MCF 10A (cell line): ENCODE data around the gene TMEM229B. TPM values are rescaled to one million over a fixed set of nuclear protein-coding genes. Genes with fewer than 3 reads are reported as not detected.

ENCODE experiments used
- BruUV-seq: library from RNA; stranded (reverse); fragments of 400-500 nt; replicated peaks from 2 replicates; lab custom pipeline; 2021; lab: Mats Ljungman, UMichigan
- CTCF ChIA-PET: fragments of 300-600 bp; sonication (Branson Sonifier 250); formaldehyde crosslinking; extraction: SDS; loops from one replicate; lab custom pipeline; 2021; ENCODE audit warnings: antibody characterized with exemption, inconsistent platforms; lab: Yijun Ruan, JAX
- POLR2A ChIA-PET: fragments of 300-600, 350-650 bp; sonication (Branson Sonifier 250); formaldehyde crosslinking; extraction: SDS; loops from one replicate; lab custom pipeline; 2020; ENCODE audit warnings: antibody characterized with exemption, inconsistent platforms; lab: Yijun Ruan, JAX
- DNase-seq: peaks from one replicate; pipeline ENCODE4 v3.0.0-alpha.2; 2018; ENCODE audit not compliant: unreplicated experiment
- H3K27ac Mint-ChIP-seq: one replicate; pipeline ENCODE4 v1.8.0; 2022; ENCODE audit warnings: mild to moderate bottlenecking, low read depth, mixed read lengths; ENCODE audit not compliant: unreplicated experiment
- H3K27me3 Mint-ChIP-seq: one replicate; pipeline ENCODE4 v1.8.0; 2022; ENCODE audit warnings: mixed read lengths; ENCODE audit not compliant: insufficient read depth, unreplicated experiment
- H3K36me3 Mint-ChIP-seq: one replicate; pipeline ENCODE4 v1.8.0; 2022; ENCODE audit warnings: mild to moderate bottlenecking, moderate library complexity, mixed read lengths; ENCODE audit not compliant: insufficient read depth, unreplicated experiment
- H3K4me1 Mint-ChIP-seq: one replicate; pipeline ENCODE4 v1.8.0; 2022; ENCODE audit warnings: mixed read lengths; ENCODE audit not compliant: insufficient read depth, unreplicated experiment
- H3K4me3 Mint-ChIP-seq: one replicate; pipeline ENCODE4 v1.8.0; 2022; ENCODE audit warnings: mild to moderate bottlenecking, moderate library complexity, mixed read lengths; ENCODE audit not compliant: unreplicated experiment
- H3K9me3 Mint-ChIP-seq: one replicate; pipeline ENCODE4 v1.8.0; 2022; ENCODE audit warnings: mixed read lengths; ENCODE audit not compliant: unreplicated experiment
- intact Hi-C: fragments of 100-400 bp; cut with micrococcal nuclease; formaldehyde crosslinking; loops from 2 replicates; pipeline ENCODE4 v1.14.1; 2022
- total RNA-seq: library from RNA; stranded (reverse); gene quantifications from 2 replicates; pipeline ENCODE4 v1.2.3, GENCODE V29; 2022
- TF ChIP-seq, protein P1 (sequence below): fragments of 200-600 bp; IDR thresholded peaks from one replicate; pipeline ENCODE4 v1.8.0; 2022; ENCODE audit warnings: antibody characterized with exemption, mild to moderate bottlenecking; ENCODE audit not compliant: unreplicated experiment

TMEM229B gene
- total RNA-seq, 1 experiment from 2014 or later, result 0.37 TPM

DNA sequence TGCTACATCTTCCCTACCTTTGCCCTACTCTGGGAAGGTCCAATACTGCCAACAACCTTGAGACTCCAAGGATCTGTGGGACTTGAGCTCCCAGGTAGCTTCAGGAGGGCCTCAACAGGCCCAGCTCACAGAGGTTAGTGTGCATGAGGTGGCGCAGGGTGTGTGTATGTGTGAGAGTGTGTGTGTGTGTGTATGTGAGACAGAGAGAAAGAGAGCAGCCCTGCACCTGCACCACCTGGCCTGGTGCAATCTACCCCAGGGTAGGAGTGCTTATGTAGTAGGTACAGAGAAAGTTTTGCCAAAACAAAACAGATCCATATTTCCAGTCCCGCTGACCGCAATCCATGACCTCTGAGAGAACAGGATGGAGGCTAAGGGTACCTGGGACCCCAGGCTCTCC lies 24.6 kb downstream of the TMEM229B start:
- H3K4me3 Mint-ChIP-seq, result no peak overlapping the region

DNA sequence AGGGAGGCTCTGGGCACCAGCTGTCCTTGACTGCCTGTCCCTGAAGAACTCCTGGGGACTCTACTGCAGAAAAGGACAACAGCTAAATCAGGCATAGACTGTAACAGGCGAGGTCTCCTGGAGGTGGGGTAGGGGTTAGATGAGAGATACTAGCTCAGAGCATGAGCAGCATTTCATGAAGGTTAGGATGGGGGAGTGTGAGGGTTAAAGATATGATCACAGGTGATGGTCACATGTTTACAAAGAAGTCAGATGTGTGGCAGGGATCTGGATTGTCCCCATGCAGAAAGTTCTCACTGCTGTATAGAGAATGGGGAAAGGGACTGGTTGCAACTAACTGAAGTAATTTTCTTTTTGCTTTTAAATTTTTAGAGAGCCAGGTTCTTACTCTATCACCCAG lies 26.5 kb downstream of the TMEM229B start:
- POLR2A ChIA-PET, result interaction anchor here (0.6 kb wide), 1 partner anchor 268 kb away, joined by 4 read pairs; no protein-coding TSS in a partner anchor
- Mint-ChIP-seq H3K27ac (no peak overlapping the region), H3K4me3 (no peak overlapping the region), H3K36me3 (no peaks in the 10 kb centered on the region), H3K4me1 (no peaks in the 10 kb centered on the region), H3K9me3 (no peaks in the 10 kb centered on the region), H3K27me3 (peaks cover 24% of the 10 kb centered on the region)
- BruUV-seq, result no TSS peak
- CTCF ChIA-PET, result interaction anchor here (0.6 to 0.8 kb wide), 2 partner anchors 30 to 34 kb away, joined by 4 to 5 read pairs; no protein-coding TSS in a partner anchor
- intact Hi-C loops, result no loop called here
- TF ChIP-seq, protein P1, sequence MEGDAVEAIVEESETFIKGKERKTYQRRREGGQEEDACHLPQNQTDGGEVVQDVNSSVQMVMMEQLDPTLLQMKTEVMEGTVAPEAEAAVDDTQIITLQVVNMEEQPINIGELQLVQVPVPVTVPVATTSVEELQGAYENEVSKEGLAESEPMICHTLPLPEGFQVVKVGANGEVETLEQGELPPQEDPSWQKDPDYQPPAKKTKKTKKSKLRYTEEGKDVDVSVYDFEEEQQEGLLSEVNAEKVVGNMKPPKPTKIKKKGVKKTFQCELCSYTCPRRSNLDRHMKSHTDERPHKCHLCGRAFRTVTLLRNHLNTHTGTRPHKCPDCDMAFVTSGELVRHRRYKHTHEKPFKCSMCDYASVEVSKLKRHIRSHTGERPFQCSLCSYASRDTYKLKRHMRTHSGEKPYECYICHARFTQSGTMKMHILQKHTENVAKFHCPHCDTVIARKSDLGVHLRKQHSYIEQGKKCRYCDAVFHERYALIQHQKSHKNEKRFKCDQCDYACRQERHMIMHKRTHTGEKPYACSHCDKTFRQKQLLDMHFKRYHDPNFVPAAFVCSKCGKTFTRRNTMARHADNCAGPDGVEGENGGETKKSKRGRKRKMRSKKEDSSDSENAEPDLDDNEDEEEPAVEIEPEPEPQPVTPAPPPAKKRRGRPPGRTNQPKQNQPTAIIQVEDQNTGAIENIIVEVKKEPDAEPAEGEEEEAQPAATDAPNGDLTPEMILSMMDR, result no peak
- DNase-seq, result no peak

More for the DNA sequence above, 24.6 kb downstream of the TMEM229B start:
- BruUV-seq, result no TSS peak
- ChIA-PET POLR2A (interaction anchor here (0.5 to 0.6 kb wide), 2 partner anchors 21 to 31 kb away, joined by 3 read pairs; no protein-coding TSS in a partner anchor), CTCF (interaction anchor here (0.6 to 1.0 kb wide), 2 partner anchors 37 to 53 kb away, joined by 3 to 7 read pairs; no protein-coding TSS in a partner anchor)
- no peaks in the 10 kb centered on the region for H3K4me1 Mint-ChIP-seq
- no peak overlapping the region for H3K27ac Mint-ChIP-seq
- intact Hi-C loops, result no loop called here
- no peak for DNase-seq
- H3K36me3 Mint-ChIP-seq, result no peaks in the 10 kb centered on the region
- H3K27me3 Mint-ChIP-seq, result peaks cover 24% of the 10 kb centered on the region
- H3K9me3 Mint-ChIP-seq, result no peaks in the 10 kb centered on the region
- TF ChIP-seq, protein P1, result no peak

DNA sequence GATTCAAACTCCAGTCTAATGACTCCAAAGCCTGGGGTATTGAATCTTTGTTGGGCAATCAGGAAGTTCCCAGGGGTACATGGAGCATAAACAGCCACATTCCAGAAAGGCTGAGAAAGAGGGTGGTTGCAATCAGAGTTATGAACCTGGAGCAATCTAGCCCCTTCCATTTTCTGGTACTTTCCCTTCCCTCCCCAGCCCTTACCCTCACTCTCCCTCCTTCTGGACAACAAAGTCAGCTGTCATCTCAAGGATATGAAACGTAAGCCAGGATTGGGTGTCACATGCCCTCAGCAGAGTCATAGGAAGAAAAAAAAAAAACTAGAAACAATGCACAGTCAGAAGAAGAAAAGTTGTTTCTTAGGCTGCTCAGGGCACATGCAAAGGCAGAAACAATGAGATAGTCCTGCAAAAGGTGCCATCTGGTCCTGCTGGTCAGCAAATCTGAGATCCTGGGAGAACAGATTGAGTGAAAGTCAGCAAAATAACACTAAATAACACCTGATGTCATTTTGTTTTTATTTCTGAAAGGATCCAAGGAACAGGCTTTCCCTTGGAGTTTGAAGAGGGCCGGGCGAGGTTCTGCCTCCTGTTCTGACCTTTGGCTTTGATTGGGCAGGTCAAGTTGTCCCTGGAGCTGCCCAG lies 27.1 kb downstream of the TMEM229B start:
- CTCF ChIA-PET, result interaction anchor here (0.6 to 0.8 kb wide), 2 partner anchors 30 to 43 kb away, joined by 3 to 4 read pairs; no protein-coding TSS in a partner anchor

DNA sequence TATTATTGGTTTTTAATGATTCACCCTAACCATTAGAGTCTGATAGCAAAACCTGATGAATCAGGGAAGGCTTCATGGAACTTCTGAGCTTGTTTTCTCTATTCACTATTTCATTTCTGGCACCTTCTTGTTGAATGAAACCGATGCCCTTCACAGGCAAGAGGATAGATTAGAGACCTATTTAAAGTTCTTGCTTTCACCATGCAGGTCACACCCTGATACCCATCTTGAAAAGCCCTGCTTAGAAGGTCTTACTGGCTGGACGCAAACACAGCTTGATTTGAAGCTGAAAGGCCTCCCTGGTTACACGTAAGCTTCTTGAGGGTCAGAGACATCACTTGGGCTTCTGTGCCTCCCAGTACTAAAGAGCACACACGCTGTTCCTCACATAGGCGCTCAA lies 29.2 kb downstream of the TMEM229B start:
- Mint-ChIP-seq H3K27ac (no peak overlapping the region), H3K27me3 (peaks cover 6% of the 10 kb centered on the region), H3K4me3 (no peak overlapping the region), H3K9me3 (no peaks in the 10 kb centered on the region), H3K36me3 (no peaks in the 10 kb centered on the region), H3K4me1 (no peaks in the 10 kb centered on the region)
- DNase-seq, result no peak
- POLR2A ChIA-PET, result interaction anchor here (0.9 kb wide), 1 partner anchor 57 kb away, joined by 3 read pairs; no protein-coding TSS in a partner anchor
- intact Hi-C loops, result no loop called here
- no TSS peak for BruUV-seq
- TF ChIP-seq, protein P1, result no peak
- CTCF ChIA-PET, result interaction anchor here (1.0 to 1.6 kb wide), 3 partner anchors 10 to 67 kb away, joined by 3 to 4 read pairs (median 3); no protein-coding TSS in a partner anchor

More for the DNA sequence above, 27.1 kb downstream of the TMEM229B start:
- peak; percentile 21 for DNase-seq
- H3K27me3 Mint-ChIP-seq, result peaks cover 24% of the 10 kb centered on the region
- BruUV-seq, result no TSS peak
- intact Hi-C loops, result no loop called here
- H3K27ac Mint-ChIP-seq, result no peak overlapping the region
- POLR2A ChIA-PET, result interaction anchor here (0.6 kb wide), 1 partner anchor 269 kb away, joined by 4 read pairs; no protein-coding TSS in a partner anchor
- no peaks in the 10 kb centered on the region for H3K4me1 Mint-ChIP-seq
- H3K9me3 Mint-ChIP-seq, result no peaks in the 10 kb centered on the region
- no peaks in the 10 kb centered on the region for H3K36me3 Mint-ChIP-seq
- TF ChIP-seq, protein P1, result no peak
- no peak overlapping the region for H3K4me3 Mint-ChIP-seq
